ENCODE results near the gene LXN.
"Not testable (repeated sequence)": the region's sequence is repeated elsewhere in the genome, so short reads cannot be mapped to it uniquely, and the experiment has no call there.

The LXN gene

GRCh38 chr3:158672215-158673176 is at the start of gene LXN:
Gene LXN (minus strand): TSS chr3:158672648. CDS start chr3:158672478, 170 bp downstream.
- FAIRE-seq, result no peak

DNA sequence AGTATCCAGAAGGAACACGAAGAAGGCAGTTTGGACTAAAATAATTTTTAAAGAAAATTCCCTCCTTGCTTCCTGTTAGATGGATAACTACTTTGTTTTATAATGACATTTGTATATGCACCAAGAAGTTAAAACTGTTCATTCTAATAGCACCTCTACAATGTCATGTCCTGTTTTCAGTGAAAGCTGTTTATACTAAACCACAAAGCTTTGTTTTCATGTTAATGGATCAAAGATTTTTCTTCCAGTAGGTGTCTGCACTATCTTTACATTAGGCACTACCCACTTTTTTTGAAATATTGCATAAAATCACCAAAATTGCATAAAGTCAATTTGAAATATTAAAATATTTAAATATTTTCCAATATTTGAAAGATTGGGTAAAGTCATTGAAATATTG is 49.7 kb upstream of the LXN start:
- FAIRE-seq, result no peak

DNA sequence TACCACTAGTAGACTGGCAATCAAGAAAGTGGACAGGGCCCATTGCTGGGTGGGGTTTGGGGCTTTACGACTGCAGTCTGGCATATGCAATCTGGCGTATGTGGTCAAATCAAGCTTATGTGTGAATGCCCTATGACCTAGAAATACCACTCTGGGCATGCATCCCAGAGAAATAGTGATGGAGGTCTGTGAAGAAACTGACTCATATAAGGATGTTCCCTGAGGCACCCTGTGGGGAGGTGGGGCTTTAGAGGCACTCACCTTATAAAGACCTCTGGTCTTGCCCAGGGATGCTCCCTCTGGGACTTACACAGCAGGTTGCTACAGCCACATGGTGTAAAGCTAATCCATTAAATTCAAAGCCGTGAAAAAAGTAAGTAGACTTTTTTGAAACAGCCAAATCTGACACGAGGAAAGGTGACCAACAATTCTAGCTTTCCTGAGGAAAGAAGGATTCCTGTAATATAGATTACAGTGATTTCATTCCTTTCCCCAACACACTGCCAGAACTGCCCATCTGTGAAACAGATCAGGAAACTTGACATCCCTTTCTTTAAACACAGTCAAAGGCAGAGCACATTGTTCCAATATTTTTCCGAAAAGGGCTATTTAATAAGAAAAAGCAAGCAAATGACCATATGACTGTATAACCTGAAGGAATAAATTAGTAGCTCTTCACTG is 46.2 kb upstream of the LXN start:
- FAIRE-seq, result no peak

GRCh38 chr3:158717576-158717975 is 45.1 kb upstream of the LXN start:
- FAIRE-seq, result no peak

DNA sequence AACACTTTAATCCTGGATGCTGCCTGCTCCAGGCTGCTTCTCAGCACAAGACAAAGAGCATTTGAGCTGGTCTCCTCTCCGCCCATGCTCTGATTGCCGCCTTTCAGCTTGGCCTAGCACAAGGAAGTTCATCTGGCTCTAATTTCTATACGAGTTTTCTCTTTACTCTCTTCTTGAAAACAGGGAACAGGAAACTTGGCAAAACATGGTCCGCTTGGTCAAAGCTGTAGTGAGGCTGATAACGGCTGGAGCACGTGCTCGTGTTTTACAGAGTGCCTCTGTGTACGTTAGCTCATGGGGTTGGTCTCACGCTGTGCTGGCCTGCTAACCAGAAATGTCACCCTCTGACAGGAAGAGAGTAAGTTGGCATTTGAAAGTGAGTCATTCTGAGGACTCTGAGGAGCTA is 40.6 kb upstream of the LXN start:
- no peak for FAIRE-seq

GRCh38 chr3:158712443-158712842 is 40.0 kb upstream of the LXN start:
- FAIRE-seq, result no peak

- FAIRE-seq, result no peak
Measured at GRCh38 chr3:158711886-158712285, 39.4 kb upstream of the LXN start.

DNA sequence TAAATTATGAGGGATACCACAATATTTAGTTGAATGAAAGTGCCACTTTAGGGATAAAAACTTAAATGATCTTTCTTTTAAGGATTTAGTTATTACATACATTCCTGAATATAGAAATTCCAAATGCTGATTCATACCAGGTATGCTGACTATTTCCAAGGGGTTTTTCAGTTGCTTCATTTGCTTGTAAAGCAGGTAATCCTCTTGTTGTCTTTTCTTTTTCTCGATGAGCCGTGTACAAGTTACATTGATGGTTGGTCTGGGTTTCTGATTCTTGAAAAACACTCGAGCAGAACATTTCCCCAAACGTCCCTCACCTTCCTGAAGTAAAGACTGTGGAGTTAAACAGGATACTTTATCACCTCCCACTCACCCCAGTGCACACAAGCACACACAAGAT is 38.2 kb upstream of the LXN start:
- FAIRE-seq, result no peak

DNA sequence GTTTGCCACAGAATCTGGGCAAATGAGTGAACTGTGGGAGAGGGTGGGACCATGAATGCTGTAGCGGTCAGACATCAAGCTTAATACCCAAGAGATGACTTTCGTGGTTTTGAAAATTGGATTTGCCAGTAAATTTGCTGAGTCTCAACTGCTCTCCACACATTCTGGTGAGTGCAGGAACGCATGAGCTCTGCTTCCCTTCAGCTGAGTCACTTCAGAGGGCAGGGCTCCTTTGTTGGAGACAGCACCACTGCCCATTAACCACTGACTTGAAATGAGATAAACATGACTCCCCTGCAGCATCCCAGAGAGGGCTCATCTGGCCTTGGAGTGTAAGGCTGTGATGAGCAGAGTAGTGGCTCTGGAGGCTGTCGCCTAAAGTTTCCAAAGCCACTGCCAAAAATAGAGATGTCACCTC is 37.2 kb upstream of the LXN start:
- no peak for FAIRE-seq

GRCh38 chr3:158703566-158703965 is 31.1 kb upstream of the LXN start:
- no peak for FAIRE-seq

GRCh38 chr3:158702815-158703481 is 30.5 kb upstream of the LXN start:
- no peak for FAIRE-seq

- FAIRE-seq, result no peak
Measured at GRCh38 chr3:158701420-158702065, 29.1 kb upstream of the LXN start.

DNA sequence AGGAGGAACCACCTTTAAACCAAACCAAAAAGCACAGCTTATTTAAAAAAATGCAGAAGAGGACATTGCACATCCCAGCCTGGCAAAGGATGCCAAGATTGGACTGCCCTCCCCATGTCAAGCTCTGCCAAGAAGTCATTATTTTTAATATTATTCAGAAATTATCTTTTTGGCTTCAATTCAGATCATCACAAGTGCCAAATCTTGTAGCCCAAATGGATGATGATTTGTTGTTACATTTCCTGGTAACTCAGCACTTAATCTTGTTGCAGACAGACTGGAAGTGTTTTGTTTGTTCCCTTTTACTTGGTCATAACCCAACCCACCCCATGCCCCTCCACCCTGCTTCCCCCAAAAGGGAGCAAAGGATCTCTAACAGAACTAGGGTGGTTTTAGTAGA is 28.1 kb upstream of the LXN start:
- FAIRE-seq, result no peak

DNA sequence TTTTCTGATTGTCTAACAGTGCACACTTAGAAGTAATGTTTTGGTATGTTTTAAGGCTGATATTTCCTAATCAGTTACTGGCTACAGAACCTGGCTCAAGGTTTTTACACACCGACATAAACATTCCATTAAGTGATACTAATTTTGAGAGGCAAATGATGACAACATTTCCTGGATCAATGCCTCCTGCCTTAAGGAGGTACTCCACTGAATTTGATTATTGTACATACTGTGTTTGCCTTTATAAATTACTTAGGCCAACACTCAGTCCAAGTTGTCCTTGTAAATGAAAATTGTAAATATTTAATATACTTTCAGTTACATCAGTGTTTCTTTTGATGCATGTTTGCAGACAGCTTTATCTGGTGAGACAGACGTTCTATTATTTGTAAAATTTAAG is 24.2 kb upstream of the LXN start:
- FAIRE-seq, result no peak

GRCh38 chr3:158693866-158694456 is 21.5 kb upstream of the LXN start:
- FAIRE-seq, result not testable (repeated sequence)

DNA sequence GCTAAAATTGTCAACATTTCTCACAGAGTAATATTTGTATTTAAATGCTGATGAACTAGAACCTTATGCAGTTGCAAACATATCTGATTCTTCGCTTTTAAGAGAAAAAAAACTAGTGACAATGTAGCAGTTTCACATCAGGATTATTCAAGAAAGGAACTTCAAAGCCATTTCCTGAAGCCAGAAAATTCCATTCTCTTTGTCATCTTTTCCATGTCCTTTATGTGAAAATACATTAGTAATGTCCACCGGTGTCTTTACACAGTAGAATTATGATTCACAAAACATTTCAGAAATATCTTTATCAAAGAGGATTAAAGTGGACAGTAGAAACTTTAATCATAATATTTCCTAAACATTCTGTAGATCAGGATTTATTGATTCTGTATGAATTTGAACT is 12.7 kb upstream of the LXN start:
- FAIRE-seq, result no peak

DNA sequence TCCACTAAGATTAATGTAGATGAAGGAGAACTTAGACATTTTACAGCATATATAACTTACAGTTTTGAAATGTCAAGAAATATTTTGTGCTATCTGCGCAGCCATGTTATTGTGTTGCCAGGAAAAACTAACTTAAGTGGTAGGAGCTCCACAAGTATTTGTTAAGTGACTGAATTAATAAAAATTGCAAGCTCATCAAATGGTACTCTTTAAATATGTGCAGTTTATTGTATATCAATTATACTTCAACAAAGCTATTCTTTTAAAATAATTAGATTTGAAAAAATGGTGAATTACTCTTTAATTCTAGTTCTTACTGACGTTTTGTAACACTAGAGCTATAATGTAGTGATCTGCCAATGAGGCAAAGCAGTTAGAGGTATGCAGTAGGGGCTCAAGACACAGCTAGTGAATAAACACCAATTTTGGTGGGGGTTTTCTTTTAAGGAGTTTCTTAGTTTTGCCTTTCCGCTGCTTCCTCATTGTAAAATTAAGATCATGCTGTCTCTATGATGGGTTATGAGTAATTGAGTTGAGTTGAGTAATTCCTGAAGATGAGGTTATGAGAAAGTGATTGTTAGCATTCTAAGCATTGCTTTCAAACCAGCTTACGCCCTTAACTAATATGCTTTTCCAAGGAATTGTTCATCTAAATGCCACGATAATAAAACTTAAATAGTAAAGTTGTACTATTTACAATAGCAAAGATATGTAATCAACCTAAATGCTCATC is 10.9 kb upstream of the LXN start:
- no peak for FAIRE-seq

DNA sequence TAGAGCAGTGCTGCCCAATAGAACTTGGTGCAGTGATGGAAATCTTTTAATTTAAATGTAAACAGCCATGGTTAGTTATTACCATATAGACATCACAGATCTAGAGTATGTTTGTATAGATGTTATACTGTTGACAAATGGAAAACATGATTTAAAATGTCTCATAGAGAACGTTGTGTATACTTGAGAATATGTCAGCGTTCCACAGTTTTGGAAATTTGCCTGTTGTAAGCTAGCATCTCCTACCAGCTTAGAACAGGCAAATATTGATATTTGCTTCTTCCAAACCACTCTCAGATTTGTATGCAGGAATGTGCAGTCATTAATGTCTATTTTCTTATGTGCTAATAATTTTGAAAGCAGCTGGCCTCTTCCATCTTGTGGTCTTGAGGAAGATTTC is 8.4 kb upstream of the LXN start:
- FAIRE-seq, result no peak

DNA sequence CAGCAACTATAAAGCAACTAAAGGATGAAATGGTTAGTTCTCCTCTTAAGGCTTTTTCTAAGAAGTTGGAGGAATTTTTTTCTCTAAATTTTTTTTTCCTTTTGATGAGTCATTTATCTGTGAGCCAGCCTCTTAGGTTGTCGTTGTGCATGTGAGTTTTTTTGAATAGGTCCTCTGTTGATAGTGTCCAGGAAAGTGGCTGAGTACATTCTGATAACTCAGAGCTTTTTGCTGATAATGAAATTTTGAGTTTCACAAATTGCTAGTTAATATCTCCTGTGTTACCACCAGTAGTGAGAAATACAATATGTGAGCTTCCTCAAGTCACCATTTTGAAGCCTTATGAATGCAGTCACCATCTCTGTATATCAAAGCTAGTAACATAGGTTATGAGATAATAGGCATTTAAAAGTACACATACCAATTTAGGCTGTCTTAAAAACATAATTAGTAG is 7.1 kb upstream of the LXN start:
- FAIRE-seq, result no peak

- no peak for FAIRE-seq
Measured at GRCh38 chr3:158678687-158679086, 6.2 kb upstream of the LXN start.

GRCh38 chr3:158671821-158672214 is 630 bp downstream of the LXN start:
- FAIRE-seq, result no peak

DNA sequence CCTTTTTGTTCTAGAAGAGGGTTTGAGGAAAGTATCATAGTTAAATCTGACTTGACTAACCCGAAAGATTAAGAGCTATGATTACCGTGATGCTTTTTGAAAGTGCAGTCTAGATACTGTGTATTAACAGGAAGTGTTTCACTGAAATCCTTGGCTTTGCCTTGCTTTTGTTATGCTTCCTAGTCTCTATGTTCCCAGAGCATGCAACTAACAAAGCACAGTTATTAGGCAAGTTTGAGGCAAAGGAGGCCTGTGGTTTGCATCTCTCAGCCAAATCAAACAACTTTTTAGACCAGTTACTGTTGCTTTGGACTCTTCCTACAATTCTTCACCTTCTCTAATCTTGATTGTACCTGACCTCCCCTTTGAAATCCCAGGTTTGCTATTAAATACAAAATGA is 3.9 kb downstream of the LXN start:
- no peak for FAIRE-seq

Data from TTC549 (cell line).